HCT116 (cell line): ENCODE results near the gene SNED1. TPM values are rescaled to one million over a fixed set of nuclear protein-coding genes. Genes with fewer than 3 reads are reported as not detected.

ENCODE experiments used
- ATAC-seq: fragments of 200-7000 bp; cut with Tn5 transposase; 2 replicates; pipeline ENCODE4 v1.9.1; 2020; ENCODE audit warnings: mild to moderate bottlenecking, moderate library complexity
- BruUV-seq: library from RNA; stranded (reverse); fragments of 400-500 nt; replicated peaks from 2 replicates; lab custom pipeline; 2021; lab: Mats Ljungman, UMichigan
- CTCF ChIA-PET: fragments of 300-600 bp; sonication (Branson Sonifier 250); formaldehyde crosslinking; loops from one replicate; lab custom pipeline; 2021; ENCODE audit warnings: antibody characterized with exemption; lab: Charles Lee
- POLR2A ChIA-PET: fragments of 300-600, 350-600 bp; sonication (Branson Sonifier 250); formaldehyde crosslinking; loops from one replicate; lab custom pipeline; 2021; ENCODE audit warnings: antibody characterized with exemption; lab: Charles Lee
- RAD21 ChIA-PET, 2 experiments: fragments of 300-600 bp; sonication (Branson Sonifier 250); formaldehyde crosslinking; loops; one replicate each; lab custom pipeline; 2023; ENCODE audit warnings: low total read pairs in 2 of 2; ENCODE audit not compliant: uncharacterized antibody in 2 of 2, unreplicated experiment in 2 of 2, low non-redundant PET in 1 of 2; lab: Charles Lee
- DNase-seq: peaks from one replicate; pipeline ENCODE4 v3.0.0-alpha.2; 2010; ENCODE audit warnings: low read depth, low spot score
- H2AFZ ChIP-seq: fragments of 200-600 bp; shearing (Covaris generic), sonication (generic); 2 replicates; pipeline ENCODE4 v1.6.1; 2017; ENCODE audit warnings: low read depth, mixed run types, mixed read lengths, antibody characterized with exemption, low read length; ENCODE audit not compliant: poor library complexity, severe bottlenecking
- H3K27ac ChIP-seq: 2 replicates; pipeline ENCODE4 v1.5.1; 2012; ENCODE audit warnings: low read depth, low read length
- H3K27me3 ChIP-seq: fragments of 200-600 bp; sonication (generic); 2 replicates; pipeline ENCODE4 v1.6.1; 2016; ENCODE audit warnings: mixed run types, low read length, mixed read lengths; ENCODE audit not compliant: insufficient read depth
- H3K36me3 ChIP-seq, 2 experiments: fragments of 200-500 bp in 1 of 2; fragments of 200-600 bp in 1 of 2; sonication (Bioruptor generic) in 1 of 2; sonication (generic) in 1 of 2; 2 replicates each; pipeline versions ENCODE4 v1.5.1 to v1.6.1; 2014 to 2016; ENCODE audit warnings: low read length in 2 of 2, inconsistent platforms in 1 of 2, mixed read lengths in 1 of 2, mixed run types in 1 of 2; ENCODE audit not compliant: insufficient read depth in 2 of 2, control insufficient read depth in 1 of 2
- H3K4me1 ChIP-seq, 2 experiments: fragments of 200-600 bp in 1 of 2; sonication (generic) in 1 of 2; 2 replicates each; pipeline versions ENCODE4 v1.5.1 to v1.6.1; 2012 to 2017; ENCODE audit warnings: low read length in 2 of 2, inconsistent platforms in 1 of 2, mild to moderate bottlenecking in 1 of 2, mixed read lengths in 1 of 2, mixed run types in 1 of 2, moderate library complexity in 1 of 2; ENCODE audit not compliant: insufficient read depth in 2 of 2, control insufficient read depth in 1 of 2
- H3K4me2 ChIP-seq: fragments of 200-600 bp; sonication (generic); 2 replicates; pipeline ENCODE4 v1.6.1; 2017; ENCODE audit warnings: mixed run types, low read length, mixed read lengths
- H3K4me3 ChIP-seq, 2 experiments: fragments of 200-600 bp in 1 of 2; sonication (generic) in 1 of 2; replicated peaks in 1 of 2; 2 replicates each; pipeline ENCODE4 v1.5.1; 2011 to 2016; ENCODE audit warnings: low read length in 2 of 2, control low read depth in 1 of 2, low read depth in 1 of 2, mild to moderate bottlenecking in 1 of 2, mixed read lengths in 1 of 2, mixed run types in 1 of 2
- H3K79me2 ChIP-seq: fragments of 200-600 bp; sonication (generic); 2 replicates; pipeline ENCODE4 v1.6.1; 2017; ENCODE audit warnings: mild to moderate bottlenecking, mixed run types, low read length, moderate library complexity, mixed read lengths; ENCODE audit not compliant: insufficient read depth
- H3K9ac ChIP-seq: fragments of 200-600 bp; sonication (generic); 2 replicates; pipeline ENCODE4 v1.6.1; 2016; ENCODE audit warnings: low read length, mixed read lengths
- H3K9me2 ChIP-seq: fragments of 200-600 bp; sonication (generic), shearing (Covaris generic); 2 replicates; pipeline ENCODE4 v1.6.1; 2017; ENCODE audit warnings: mixed run types, mild to moderate bottlenecking, moderate library complexity; ENCODE audit not compliant: insufficient read depth
- H3K9me3 ChIP-seq, 2 experiments: fragments of 200-500 bp in 1 of 2; fragments of 200-600 bp in 1 of 2; sonication (Bioruptor generic) in 1 of 2; sonication (generic) in 1 of 2; 2 replicates each; pipeline ENCODE4 v1.6.1; 2014 to 2017; ENCODE audit warnings: low read length in 2 of 2, mixed read lengths in 2 of 2, inconsistent platforms in 1 of 2, low read depth in 1 of 2, mild to moderate bottlenecking in 1 of 2, mixed run types in 1 of 2, moderate library complexity in 1 of 2; ENCODE audit not compliant: control insufficient read depth in 1 of 2, insufficient read depth in 1 of 2
- H4K20me1 ChIP-seq: fragments of 200-600 bp; sonication (generic), shearing (Covaris generic); 2 replicates; pipeline ENCODE4 v1.6.1; 2017; ENCODE audit warnings: mixed run types, mild to moderate bottlenecking, moderate library complexity; ENCODE audit not compliant: insufficient read depth
- CEBPB ChIP-seq: IDR thresholded peaks from 2 replicates; pipeline ENCODE4 v1.6.1; 2012; ENCODE audit warnings: low read depth
- EGR1 ChIP-seq: IDR thresholded peaks from 2 replicates; pipeline ENCODE4 v1.6.1; 2012; ENCODE audit warnings: low read depth
- EZH2 ChIP-seq: fragments of 200-600 bp; sonication (generic); IDR thresholded peaks from 2 replicates; pipeline ENCODE4 v1.6.1; 2017; ENCODE audit warnings: antibody characterized with exemption, mixed run types
- FOSL1 ChIP-seq: IDR thresholded peaks from 2 replicates; pipeline ENCODE4 v1.6.1; 2012; ENCODE audit warnings: low read depth
- POLR2A ChIP-seq: IDR thresholded peaks from 2 replicates; pipeline ENCODE4 v1.7.0; 2011; ENCODE audit warnings: borderline replicate concordance; ENCODE audit not compliant: insufficient read depth, insufficient read length; ENCODE audit errors: extremely low read depth
- POLR2AphosphoS5 ChIP-seq: IDR thresholded peaks from 2 replicates; pipeline ENCODE4 v1.6.1; 2011; ENCODE audit warnings: mild to moderate bottlenecking, low read depth, low read length, moderate library complexity
- SRF ChIP-seq: IDR thresholded peaks from 2 replicates; pipeline ENCODE4 v1.6.1; 2012; ENCODE audit warnings: low read depth
- ZFX ChIP-seq: fragments of 450-650 bp; IDR thresholded peaks from 2 replicates; pipeline ENCODE4 v1.6.1; 2017
- ZNF274 ChIP-seq: fragments of 200-500 bp; sonication (Bioruptor generic); IDR thresholded peaks from 2 replicates; pipeline ENCODE4 v1.6.1; 2014; ENCODE audit warnings: mild to moderate bottlenecking, low read depth, low read length, inconsistent platforms
- intact Hi-C: fragments of 100-400 bp; cut with micrococcal nuclease; formaldehyde crosslinking; loops from 2 replicates; pipeline ENCODE4 v1.10.0; 2022
- total RNA-seq: library from RNA; stranded (reverse); gene quantifications from one replicate; pipeline ENCODE4 v1.2.1, GENCODE V29; 2021; ENCODE audit not compliant: unreplicated experiment
- TF ChIP-seq, protein P1 (sequence below): IDR thresholded peaks from 2 replicates; pipeline ENCODE4 v1.6.1; 2012; ENCODE audit warnings: low read depth

The SNED1 gene
- total RNA-seq, 1 experiment from 2014 or later: 9.6 TPM

DNA sequence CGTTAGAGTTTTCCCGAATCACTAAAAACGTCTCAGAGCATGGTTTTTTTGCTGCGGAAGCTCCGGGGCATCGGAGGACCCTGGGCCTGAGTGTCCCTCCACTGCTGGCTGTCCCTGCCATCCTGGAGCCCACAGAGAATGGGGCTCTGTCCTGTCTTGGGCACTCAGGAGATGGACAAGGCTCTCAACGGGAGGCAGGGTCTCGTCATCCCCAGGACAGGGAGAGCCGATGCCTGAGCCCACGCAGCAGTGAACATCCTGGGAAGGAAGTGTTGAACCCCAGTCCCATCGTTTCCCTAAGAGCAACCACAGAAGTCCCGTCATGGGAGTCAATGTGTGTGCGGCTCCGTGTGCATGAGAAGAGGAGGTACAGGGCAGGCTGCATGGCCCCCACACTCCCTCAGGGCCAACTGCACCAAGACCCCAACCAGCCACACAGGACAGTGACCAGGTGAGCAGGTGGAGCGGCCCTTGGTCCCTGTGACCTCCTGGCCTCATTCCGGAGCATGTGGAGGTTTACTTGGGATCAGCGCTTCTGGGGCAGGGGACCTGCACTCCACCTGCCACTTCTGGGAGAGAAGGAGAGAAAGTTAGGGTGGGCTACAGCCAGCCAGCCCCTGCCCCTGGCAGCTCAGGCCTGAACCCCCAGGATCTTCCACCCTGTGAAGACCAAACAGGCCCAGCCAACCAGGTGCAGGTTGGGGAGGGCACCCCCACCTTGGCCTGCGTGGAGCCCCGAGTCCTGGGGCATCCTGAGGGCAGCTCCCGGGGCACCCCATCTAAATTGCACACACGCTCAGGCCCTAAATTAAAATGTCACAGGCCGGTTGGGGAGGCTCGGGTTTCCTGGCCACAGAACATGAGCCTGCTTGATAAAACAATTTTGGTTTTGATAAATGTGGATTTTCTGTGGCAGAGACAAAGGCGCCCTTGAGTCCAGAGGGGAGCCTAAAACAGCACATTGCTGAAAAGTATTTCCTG is 3.1 kb upstream of the SNED1 start:
- Histone ChIP-seq H3K27ac (no peak overlapping the region), H4K20me1 (no peaks in the 10 kb centered on the region), H3K4me3 (no peak overlapping the region), H3K36me3 (no peaks in the 10 kb centered on the region), H2AFZ (no peak overlapping the region), H3K9me2 (no peaks in the 10 kb centered on the region), H3K9me3 (no peaks in the 10 kb centered on the region), H3K79me2 (no peaks in the 10 kb centered on the region), H3K4me2 (no peak overlapping the region), H3K9ac (no peak overlapping the region), H3K4me1 (peaks cover 11 to 33% of the 10 kb centered on the region in 2 experiments; a peak in 3 of 4 replicates), H3K27me3 (no peaks in the 10 kb centered on the region)
- no peak for DNase-seq
- BruUV-seq: no TSS peak
- RAD21 ChIA-PET: no interaction called here
- CTCF ChIA-PET: no interaction called here
- POLR2A ChIA-PET: no interaction called here
- TF ChIP-seq, protein P1, sequence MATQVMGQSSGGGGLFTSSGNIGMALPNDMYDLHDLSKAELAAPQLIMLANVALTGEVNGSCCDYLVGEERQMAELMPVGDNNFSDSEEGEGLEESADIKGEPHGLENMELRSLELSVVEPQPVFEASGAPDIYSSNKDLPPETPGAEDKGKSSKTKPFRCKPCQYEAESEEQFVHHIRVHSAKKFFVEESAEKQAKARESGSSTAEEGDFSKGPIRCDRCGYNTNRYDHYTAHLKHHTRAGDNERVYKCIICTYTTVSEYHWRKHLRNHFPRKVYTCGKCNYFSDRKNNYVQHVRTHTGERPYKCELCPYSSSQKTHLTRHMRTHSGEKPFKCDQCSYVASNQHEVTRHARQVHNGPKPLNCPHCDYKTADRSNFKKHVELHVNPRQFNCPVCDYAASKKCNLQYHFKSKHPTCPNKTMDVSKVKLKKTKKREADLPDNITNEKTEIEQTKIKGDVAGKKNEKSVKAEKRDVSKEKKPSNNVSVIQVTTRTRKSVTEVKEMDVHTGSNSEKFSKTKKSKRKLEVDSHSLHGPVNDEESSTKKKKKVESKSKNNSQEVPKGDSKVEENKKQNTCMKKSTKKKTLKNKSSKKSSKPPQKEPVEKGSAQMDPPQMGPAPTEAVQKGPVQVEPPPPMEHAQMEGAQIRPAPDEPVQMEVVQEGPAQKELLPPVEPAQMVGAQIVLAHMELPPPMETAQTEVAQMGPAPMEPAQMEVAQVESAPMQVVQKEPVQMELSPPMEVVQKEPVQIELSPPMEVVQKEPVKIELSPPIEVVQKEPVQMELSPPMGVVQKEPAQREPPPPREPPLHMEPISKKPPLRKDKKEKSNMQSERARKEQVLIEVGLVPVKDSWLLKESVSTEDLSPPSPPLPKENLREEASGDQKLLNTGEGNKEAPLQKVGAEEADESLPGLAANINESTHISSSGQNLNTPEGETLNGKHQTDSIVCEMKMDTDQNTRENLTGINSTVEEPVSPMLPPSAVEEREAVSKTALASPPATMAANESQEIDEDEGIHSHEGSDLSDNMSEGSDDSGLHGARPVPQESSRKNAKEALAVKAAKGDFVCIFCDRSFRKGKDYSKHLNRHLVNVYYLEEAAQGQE: no peak
- TF ChIP-seq SRF (no peak), POLR2AphosphoS5 (no peak), POLR2A (no peak), ZFX (no peak), EZH2 (no peak), ZNF274 (no peak), CEBPB (no peak), EGR1 (no peak), FOSL1 (no peak)
- ATAC-seq: no peak
- intact Hi-C loops: no loop called here
